Measurements from ENCODE around the gene SLC1A4. TPM values are rescaled to one million over a fixed set of nuclear protein-coding genes. Genes with fewer than 3 reads are reported as not detected.

Gene SLC1A4
- total RNA-seq, 1 donor from 2014 or later = 139 TPM

GRCh38 chr2:64992990-64993389, 3.8 kb downstream of the SLC1A4 start:
- no peaks in the 10 kb centered on the region for H3K9me3 Mint-ChIP-seq (ENCODE audit: low read depth)
- no peak for TF ChIP-seq CTCF (IDR thresholded peaks at IDR 0.05)
- no peak for DNase-seq (ENCODE audit: low spot score)
- no peaks in the 10 kb centered on the region for H3K27me3 Mint-ChIP-seq (ENCODE audit: low read depth)
- peaks cover 7% of the 10 kb centered on the region for H3K36me3 Mint-ChIP-seq (ENCODE audit: low read depth)
- H3K4me1 Mint-ChIP-seq (ENCODE audit: low read depth) = peaks cover 77% of the 10 kb centered on the region
- peak overlapping the region; percentile 92 for H3K4me3 Mint-ChIP-seq (ENCODE audit: unreplicated experiment)
- H3K27ac Mint-ChIP-seq (ENCODE audit: unreplicated experiment) = peak overlapping the region; percentile 39

- peaks cover 7% of the 10 kb centered on the region for H3K36me3 Mint-ChIP-seq (ENCODE audit: low read depth)
- no peak for TF ChIP-seq CTCF (IDR thresholded peaks at IDR 0.05)
- no peak for DNase-seq (ENCODE audit: low spot score)
- no peak overlapping the region for H3K4me3 Mint-ChIP-seq (ENCODE audit: unreplicated experiment)
- peaks cover 93% of the 10 kb centered on the region for H3K4me1 Mint-ChIP-seq (ENCODE audit: low read depth)
- no peaks in the 10 kb centered on the region for H3K27me3 Mint-ChIP-seq (ENCODE audit: low read depth)
- no peak overlapping the region for H3K27ac Mint-ChIP-seq (ENCODE audit: unreplicated experiment)
- H3K9me3 Mint-ChIP-seq (ENCODE audit: low read depth) = no peaks in the 10 kb centered on the region
Observed at GRCh38 chr2:64995041-64995440, 5.8 kb downstream of the SLC1A4 start.

GRCh38 chr2:64996871-64997307, 7.7 kb downstream of the SLC1A4 start:
- Mint-ChIP-seq H3K27me3 (ENCODE audit: low read depth) (no peaks in the 10 kb centered on the region), H3K36me3 (ENCODE audit: low read depth) (peaks cover 6% of the 10 kb centered on the region), H3K4me3 (ENCODE audit: unreplicated experiment) (no peak overlapping the region), H3K4me1 (ENCODE audit: low read depth) (peaks cover 90% of the 10 kb centered on the region), H3K9me3 (ENCODE audit: low read depth) (no peaks in the 10 kb centered on the region), H3K27ac (ENCODE audit: unreplicated experiment) (peak overlapping the region; percentile 55)
- DNase-seq (ENCODE audit: low spot score) = no peak
- TF ChIP-seq CTCF (IDR thresholded peaks at IDR 0.05) = peak; percentile 45

GRCh38 chr2:64998658-64999061, 9.5 kb downstream of the SLC1A4 start:
- Mint-ChIP-seq H3K4me1 (ENCODE audit: low read depth) (peaks cover 73% of the 10 kb centered on the region), H3K27me3 (ENCODE audit: low read depth) (no peaks in the 10 kb centered on the region), H3K27ac (ENCODE audit: unreplicated experiment) (peak overlapping the region; percentile 85), H3K9me3 (ENCODE audit: low read depth) (no peaks in the 10 kb centered on the region), H3K36me3 (ENCODE audit: low read depth) (peaks cover 9% of the 10 kb centered on the region), H3K4me3 (ENCODE audit: unreplicated experiment) (peak overlapping the region; percentile 14)
- TF ChIP-seq CTCF (IDR thresholded peaks at IDR 0.05) = no peak
- no peak for DNase-seq (ENCODE audit: low spot score)

- peaks cover 62% of the 10 kb centered on the region for H3K4me1 Mint-ChIP-seq (ENCODE audit: low read depth)
- no peak for TF ChIP-seq CTCF (IDR thresholded peaks at IDR 0.05)
- H3K27me3 Mint-ChIP-seq (ENCODE audit: low read depth) = no peaks in the 10 kb centered on the region
- peaks cover 8% of the 10 kb centered on the region for H3K36me3 Mint-ChIP-seq (ENCODE audit: low read depth)
- H3K4me3 Mint-ChIP-seq (ENCODE audit: unreplicated experiment) = no peak overlapping the region
- H3K9me3 Mint-ChIP-seq (ENCODE audit: low read depth) = no peaks in the 10 kb centered on the region
- DNase-seq (ENCODE audit: low spot score) = no peak
- H3K27ac Mint-ChIP-seq (ENCODE audit: unreplicated experiment) = peak overlapping the region; percentile 85
Observed at GRCh38 chr2:64999754-65000153, 10.6 kb downstream of the SLC1A4 start.

Data from chondrocyte (in vitro differentiated cells).